Omental fat pad (tissue), 4 donors: Measurements from ENCODE around the gene WNT9B. TPM values are rescaled to one million over a fixed set of nuclear protein-coding genes. Genes with fewer than 3 reads are reported as not detected.

Experiments used
- ATAC-seq: fragments of 150-250 bp; one replicate; pipeline ENCODE4 v1.9.1; 2016; ENCODE audit warnings: mild to moderate bottlenecking, moderate library complexity; ENCODE audit not compliant: low FRiP score
- DNase-seq: peaks from one replicate; pipeline ENCODE4 v3.0.0-alpha.2; 2019; ENCODE audit warnings: low spot score
- small RNA-seq: library from RNA; depleted of rRNA; stranded (forward); fragments of <200 nt; gene quantifications from one replicate; pipeline ENCODE3, GENCODE V24; 2016
- total RNA-seq, 4 donors: library from RNA; depleted of rRNA; stranded (reverse); fragments of >200 nt; gene quantifications; one replicate each; pipeline ENCODE4 v1.1.0, GENCODE V29; 2016
- TF ChIP-seq, protein P1 (sequence below), 3 donors: fragments of 450-650 bp; IDR thresholded peaks; one replicate each; pipeline ENCODE4 v1.5.1; 2016 to 2017; ENCODE audit warnings: antibody characterized with exemption in 3 of 3, mild to moderate bottlenecking in 3 of 3, moderate library complexity in 2 of 3

Gene WNT9B
- total RNA-seq, 4 donors from 2014 or later = 0.36 to 1.9 (median 1.5) TPM; not detected in 1

DNA sequence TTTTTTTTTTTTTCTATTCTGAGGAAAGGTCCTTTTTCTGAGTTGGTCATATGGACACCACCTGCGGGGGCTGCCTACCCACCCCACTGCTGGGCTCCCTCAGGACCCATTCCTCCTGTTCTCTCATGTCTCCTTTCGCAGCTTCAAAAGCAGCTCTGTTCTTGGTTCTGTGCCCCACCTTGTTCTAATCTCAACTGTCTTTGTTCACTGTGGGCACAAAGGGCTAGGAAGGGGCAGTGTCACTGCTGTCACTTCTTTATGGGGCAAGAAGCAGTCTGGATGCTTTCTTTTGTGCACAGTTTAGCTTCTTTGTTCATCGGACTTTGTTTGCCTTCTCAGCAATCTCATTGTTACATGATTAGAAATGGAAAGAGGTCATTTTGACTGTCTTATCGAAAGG, 78.7 kb downstream of the WNT9B start:
- ATAC-seq = no peak
- DNase-seq = no peak
- TF ChIP-seq, protein P1, sequence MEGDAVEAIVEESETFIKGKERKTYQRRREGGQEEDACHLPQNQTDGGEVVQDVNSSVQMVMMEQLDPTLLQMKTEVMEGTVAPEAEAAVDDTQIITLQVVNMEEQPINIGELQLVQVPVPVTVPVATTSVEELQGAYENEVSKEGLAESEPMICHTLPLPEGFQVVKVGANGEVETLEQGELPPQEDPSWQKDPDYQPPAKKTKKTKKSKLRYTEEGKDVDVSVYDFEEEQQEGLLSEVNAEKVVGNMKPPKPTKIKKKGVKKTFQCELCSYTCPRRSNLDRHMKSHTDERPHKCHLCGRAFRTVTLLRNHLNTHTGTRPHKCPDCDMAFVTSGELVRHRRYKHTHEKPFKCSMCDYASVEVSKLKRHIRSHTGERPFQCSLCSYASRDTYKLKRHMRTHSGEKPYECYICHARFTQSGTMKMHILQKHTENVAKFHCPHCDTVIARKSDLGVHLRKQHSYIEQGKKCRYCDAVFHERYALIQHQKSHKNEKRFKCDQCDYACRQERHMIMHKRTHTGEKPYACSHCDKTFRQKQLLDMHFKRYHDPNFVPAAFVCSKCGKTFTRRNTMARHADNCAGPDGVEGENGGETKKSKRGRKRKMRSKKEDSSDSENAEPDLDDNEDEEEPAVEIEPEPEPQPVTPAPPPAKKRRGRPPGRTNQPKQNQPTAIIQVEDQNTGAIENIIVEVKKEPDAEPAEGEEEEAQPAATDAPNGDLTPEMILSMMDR (IDR thresholded peaks at IDR 0.05) = no peak

DNA sequence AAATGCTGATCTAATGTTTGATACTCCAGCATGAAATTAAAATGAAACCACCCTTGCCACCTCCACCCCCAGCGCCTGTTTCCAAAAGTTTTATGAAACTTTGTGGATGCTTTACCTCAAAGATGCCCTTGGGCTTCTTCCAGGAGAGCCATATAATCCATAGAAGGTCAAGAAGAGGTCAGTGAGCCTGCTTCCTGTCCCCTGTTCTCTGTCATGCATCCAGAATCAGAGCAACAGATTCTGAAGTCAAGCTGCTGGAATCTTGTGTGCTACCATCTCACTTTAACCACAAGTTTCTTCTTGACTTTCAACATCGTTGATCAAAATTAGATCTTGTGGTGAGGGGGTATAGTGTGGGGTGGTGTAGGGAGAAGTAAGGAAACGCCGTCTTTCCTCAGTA, 80.2 kb downstream of the WNT9B start:
- DNase-seq (no peak), ATAC-seq (no peak)
- TF ChIP-seq, protein P1 (IDR thresholded peaks at IDR 0.05) = no peak

DNA sequence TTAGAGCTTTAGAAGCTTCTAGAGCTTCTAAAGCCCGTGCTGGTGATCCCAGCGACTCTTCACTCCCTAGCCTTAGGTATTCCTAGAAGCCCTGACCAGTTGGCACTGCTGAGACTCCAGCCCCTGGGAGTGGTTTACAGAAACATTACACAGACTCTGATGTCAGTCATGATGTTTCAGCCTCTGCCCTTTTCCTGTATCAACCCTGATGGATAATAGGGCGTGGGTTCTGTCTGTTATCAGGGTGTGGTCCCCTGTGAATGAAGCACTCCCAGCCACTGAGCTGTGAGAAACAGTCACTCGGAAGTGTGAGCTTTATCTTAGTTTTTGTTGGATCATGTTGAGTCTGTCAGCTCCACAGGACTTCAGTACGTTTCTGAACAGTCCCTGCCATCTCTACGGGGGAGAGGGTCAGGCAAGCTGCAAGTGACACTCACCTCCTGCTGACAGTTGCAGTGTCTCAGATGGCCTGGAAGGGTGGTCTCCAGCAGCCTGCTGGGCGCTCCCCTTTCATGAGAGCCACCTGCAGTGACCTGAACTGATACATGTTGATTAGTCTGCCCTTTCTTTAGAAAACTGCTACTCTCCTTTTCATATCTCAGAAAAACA, 84.4 kb downstream of the WNT9B start:
- peak; percentile 85 for ATAC-seq
- no peak for DNase-seq
- TF ChIP-seq, protein P1 (IDR thresholded peaks at IDR 0.05) = no peak

Small RNA genes lying within 50 kb of the gene (small RNA-seq; reads per million reads assigned to genes)
- gene RNU6ATAC3P = not detected

Other genes with a start within 250 kb of the WNT9B start
- gene WNT3, start 32.9 kb upstream of the WNT9B start, total RNA-seq = 1 to 10 TPM in 3 of 4 donors, under 1 TPM in 1; 0.82 to 2.1 (median 1.2) TPM
- 10 to 100 TPM; 37.4 to 59.4 (median 47.3) TPM for gene GOSR2, start 71.6 kb downstream of the WNT9B start, total RNA-seq
- not detected for gene RPRML, start 127.7 kb downstream of the WNT9B start, total RNA-seq